Endodermal cell (in vitro differentiated cells): ENCODE measurements around the gene C15orf39. TPM values are rescaled to one million over a fixed set of nuclear protein-coding genes. Genes with fewer than 3 reads are reported as not detected.

Experiments used
- DNase-seq: peaks from one replicate; pipeline ENCODE4 v3.0.0-alpha.2; 2017
- H3K27ac ChIP-seq: 2 replicates; pipeline ENCODE4 v1.5.1; 2013; ENCODE audit warnings: mild to moderate bottlenecking, low read depth, low read length, moderate library complexity
- H3K27me3 ChIP-seq: 2 replicates; pipeline ENCODE4 v1.6.1; 2013; ENCODE audit warnings: mild to moderate bottlenecking, low read length, moderate library complexity; ENCODE audit not compliant: insufficient read depth, control insufficient read depth, poor library complexity, severe bottlenecking
- H3K36me3 ChIP-seq: 2 replicates; pipeline ENCODE4 v1.7.0; 2013; ENCODE audit warnings: mild to moderate bottlenecking, low read length, moderate library complexity; ENCODE audit not compliant: control insufficient read depth, insufficient read depth
- H3K4me1 ChIP-seq: one replicate; pipeline ENCODE4 v1.7.0; 2013; ENCODE audit warnings: low read length; ENCODE audit not compliant: control insufficient read depth, insufficient read depth
- H3K4me3 ChIP-seq: 2 replicates; pipeline ENCODE4 v1.5.1; 2013; ENCODE audit warnings: mild to moderate bottlenecking, low read length, moderate library complexity
- H3K9ac ChIP-seq: 2 replicates; pipeline ENCODE4 v1.6.1; 2013; ENCODE audit warnings: mild to moderate bottlenecking, low read length, moderate library complexity; ENCODE audit not compliant: poor library complexity, severe bottlenecking; ENCODE audit errors: extremely low read depth
- H3K9me3 ChIP-seq: 2 replicates; pipeline ENCODE4 v1.6.1; 2013; ENCODE audit warnings: mild to moderate bottlenecking, low read length, moderate library complexity; ENCODE audit not compliant: control insufficient read depth
- H3K27ac Mint-ChIP-seq: 2 replicates; pipeline ENCODE4 v1.8.0; 2020; ENCODE audit warnings: mixed read lengths
- H3K27me3 Mint-ChIP-seq: 2 replicates; pipeline ENCODE4 v1.8.0; 2021; ENCODE audit warnings: mild to moderate bottlenecking, mixed read lengths; ENCODE audit not compliant: insufficient read depth
- H3K36me3 Mint-ChIP-seq: 2 replicates; pipeline ENCODE4 v1.8.0; 2020; ENCODE audit warnings: low read depth, mixed read lengths
- H3K4me1 Mint-ChIP-seq: 2 replicates; pipeline ENCODE4 v1.8.0; 2020; ENCODE audit warnings: mixed read lengths
- H3K4me3 Mint-ChIP-seq: 2 replicates; pipeline ENCODE4 v1.8.0; 2020; ENCODE audit warnings: mild to moderate bottlenecking, moderate library complexity, mixed read lengths
- H3K9me3 Mint-ChIP-seq: 2 replicates; pipeline ENCODE4 v1.8.0; 2020; ENCODE audit warnings: mild to moderate bottlenecking, mixed read lengths
- WGBS, 2 experiments: methylation state at CpG; one replicate each; pipeline versions ENCODE4 v1.1.5 to v1.1.7; 2013; ENCODE audit warnings: missing lambda C conversion rate in 2 of 2, mixed read lengths in 1 of 2; ENCODE audit not compliant: insufficient coverage in 1 of 2, insufficient read length in 1 of 2; 5-methylcytosine and 5-hydroxymethylcytosine counted together
- total RNA-seq, 2 donors: library from RNA; stranded (reverse); fragmentation: NEBNext Ultra II Directional in 1 of 2; extraction: Animal tissue kit (Norgen Biotek cat#: 25700) in 1 of 2; gene quantifications; 2 replicates in 1 of 2; 3 replicates in 1 of 2; pipeline ENCODE4 v1.2.1, GENCODE V29; 2021
- TF ChIP-seq, protein P1 (sequence below): fragments of 200-600 bp; sonication (generic); conservative IDR thresholded peaks from 2 replicates; pipeline ENCODE4 v1.5.0; 2021; ENCODE audit warnings: antibody characterized with exemption, mild to moderate bottlenecking

C15orf39 gene
- total RNA-seq, 2 donors from 2014 or later: 19.0 to 22.2 TPM

DNA sequence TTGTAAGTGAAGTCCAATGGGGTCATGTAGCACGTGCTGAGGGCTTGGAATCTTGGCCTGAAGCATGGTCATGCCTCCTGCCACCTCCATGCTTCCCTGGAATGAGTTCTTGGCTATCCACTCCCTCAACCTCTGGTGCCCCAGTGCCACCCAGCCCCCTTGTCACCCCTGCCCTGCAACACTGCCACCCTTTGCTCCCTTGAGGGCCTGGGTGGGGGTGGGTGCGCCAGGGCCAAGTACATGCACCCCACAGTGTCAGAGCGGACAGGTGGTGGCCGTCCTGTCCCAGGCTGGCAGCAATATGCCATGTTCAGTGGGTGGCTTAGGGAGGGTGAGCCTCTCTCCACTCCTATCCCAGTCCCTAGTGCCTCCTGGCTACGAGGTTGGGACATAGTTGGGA, 27.6 kb upstream of the C15orf39 start:
- peaks cover 9% of the 10 kb centered on the region for H3K27me3 Mint-ChIP-seq
- no peaks in the 10 kb centered on the region for H3K36me3 ChIP-seq
- H3K9ac ChIP-seq: no peak overlapping the region
- peaks cover 16% of the 10 kb centered on the region for H3K4me1 Mint-ChIP-seq
- no peak overlapping the region for H3K4me3 Mint-ChIP-seq
- peaks cover 9% of the 10 kb centered on the region for H3K9me3 Mint-ChIP-seq
- no peak overlapping the region for H3K27ac ChIP-seq
- DNase-seq: no peak
- no peak overlapping the region for H3K4me3 ChIP-seq
- TF ChIP-seq, protein P1, sequence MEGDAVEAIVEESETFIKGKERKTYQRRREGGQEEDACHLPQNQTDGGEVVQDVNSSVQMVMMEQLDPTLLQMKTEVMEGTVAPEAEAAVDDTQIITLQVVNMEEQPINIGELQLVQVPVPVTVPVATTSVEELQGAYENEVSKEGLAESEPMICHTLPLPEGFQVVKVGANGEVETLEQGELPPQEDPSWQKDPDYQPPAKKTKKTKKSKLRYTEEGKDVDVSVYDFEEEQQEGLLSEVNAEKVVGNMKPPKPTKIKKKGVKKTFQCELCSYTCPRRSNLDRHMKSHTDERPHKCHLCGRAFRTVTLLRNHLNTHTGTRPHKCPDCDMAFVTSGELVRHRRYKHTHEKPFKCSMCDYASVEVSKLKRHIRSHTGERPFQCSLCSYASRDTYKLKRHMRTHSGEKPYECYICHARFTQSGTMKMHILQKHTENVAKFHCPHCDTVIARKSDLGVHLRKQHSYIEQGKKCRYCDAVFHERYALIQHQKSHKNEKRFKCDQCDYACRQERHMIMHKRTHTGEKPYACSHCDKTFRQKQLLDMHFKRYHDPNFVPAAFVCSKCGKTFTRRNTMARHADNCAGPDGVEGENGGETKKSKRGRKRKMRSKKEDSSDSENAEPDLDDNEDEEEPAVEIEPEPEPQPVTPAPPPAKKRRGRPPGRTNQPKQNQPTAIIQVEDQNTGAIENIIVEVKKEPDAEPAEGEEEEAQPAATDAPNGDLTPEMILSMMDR: no peak
- H3K36me3 Mint-ChIP-seq: no peaks in the 10 kb centered on the region
- H3K4me1 ChIP-seq: peaks cover 5% of the 10 kb centered on the region
- H3K9me3 ChIP-seq: no peaks in the 10 kb centered on the region
- H3K27me3 ChIP-seq: peaks cover 5% of the 10 kb centered on the region
- WGBS, 2 experiments: 88 to 100% methylated on average over 1 to 5 of the region's 5 CpGs
- H3K27ac Mint-ChIP-seq: no peak overlapping the region

- H3K9me3 ChIP-seq: no peaks in the 10 kb centered on the region
- H3K9ac ChIP-seq: no peak overlapping the region
- DNase-seq: no peak
- no peak overlapping the region for H3K27ac ChIP-seq
- H3K36me3 ChIP-seq: no peaks in the 10 kb centered on the region
- no peaks in the 10 kb centered on the region for H3K36me3 Mint-ChIP-seq
- H3K27me3 ChIP-seq: peaks cover 11% of the 10 kb centered on the region
- H3K27me3 Mint-ChIP-seq: peaks cover 15% of the 10 kb centered on the region
- no peak overlapping the region for H3K27ac Mint-ChIP-seq
- no peak overlapping the region for H3K4me3 Mint-ChIP-seq
- WGBS, 2 experiments: 93 to 97% methylated on average over 10 of the region's 10 CpGs
- peaks cover 3% of the 10 kb centered on the region for H3K9me3 Mint-ChIP-seq
- TF ChIP-seq, protein P1: no peak
- peaks cover 22% of the 10 kb centered on the region for H3K4me1 Mint-ChIP-seq
- no peak overlapping the region for H3K4me3 ChIP-seq
- H3K4me1 ChIP-seq: peaks cover 5% of the 10 kb centered on the region
Measured at GRCh38 chr15:75174729-75175128, 27.0 kb upstream of the C15orf39 start.

DNA sequence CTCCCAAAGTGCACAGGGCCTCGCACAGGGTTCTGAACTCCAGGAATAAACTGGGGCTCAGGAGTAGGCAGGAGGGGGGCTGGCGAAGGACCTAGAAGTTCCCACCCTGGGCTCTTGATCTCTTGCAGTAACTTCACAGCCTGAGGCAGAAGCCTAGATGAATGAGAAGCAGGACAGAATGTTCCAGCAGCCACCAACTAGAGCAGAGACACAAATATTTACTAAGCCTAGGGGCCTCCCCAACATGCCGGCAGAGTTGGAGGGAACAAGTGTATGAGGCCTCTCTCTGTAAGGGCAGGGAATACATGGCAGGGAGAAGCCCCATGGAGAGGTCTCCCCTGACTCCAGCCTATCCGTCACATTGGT, 25.3 kb upstream of the C15orf39 start:
- H3K27ac ChIP-seq: no peak overlapping the region
- peaks cover 18% of the 10 kb centered on the region for H3K27me3 Mint-ChIP-seq
- peaks cover 5% of the 10 kb centered on the region for H3K4me1 ChIP-seq
- H3K36me3 Mint-ChIP-seq: no peaks in the 10 kb centered on the region
- H3K9me3 Mint-ChIP-seq: no peaks in the 10 kb centered on the region
- peaks cover 29% of the 10 kb centered on the region for H3K4me1 Mint-ChIP-seq
- no peak for DNase-seq
- no peaks in the 10 kb centered on the region for H3K9me3 ChIP-seq
- H3K36me3 ChIP-seq: no peaks in the 10 kb centered on the region
- WGBS, 2 experiments: 92 to 94% methylated on average over 3 to 4 of the region's 4 CpGs
- no peak overlapping the region for H3K9ac ChIP-seq
- H3K27me3 ChIP-seq: peaks cover 12% of the 10 kb centered on the region
- TF ChIP-seq, protein P1: no peak
- H3K27ac Mint-ChIP-seq: no peak overlapping the region
- no peak overlapping the region for H3K4me3 ChIP-seq
- no peak overlapping the region for H3K4me3 Mint-ChIP-seq
